T-helper 17 cell (primary cell): ENCODE data around the gene PCDHAC1. TPM values are rescaled to one million over a fixed set of nuclear protein-coding genes. Genes with fewer than 3 reads are reported as not detected.
"Not testable (repeated sequence)": the region's sequence is repeated elsewhere in the genome, so short reads cannot be mapped to it uniquely, and the experiment has no call there.

Experiments used
- ATAC-seq: fragments of 150-1000 bp; cut with Tn5 transposase; 2 replicates; pipeline ENCODE4 v1.10.0; 2021; ENCODE audit warnings: mild to moderate bottlenecking, moderate library complexity
- DNase-seq, 3 donors: peaks; one replicate each; pipeline versions ENCODE4 v3.0.0 to v3.0.0-alpha.2; 2020 to 2021
- H3K9me3 ChIP-seq: one replicate; pipeline ENCODE4 v1.7.0; 2013; ENCODE audit warnings: low read length, mild to moderate bottlenecking; ENCODE audit not compliant: control insufficient read depth, poor library complexity, severe bottlenecking
- H3K27ac Mint-ChIP-seq: one replicate; pipeline ENCODE4 v1.8.0; 2022; ENCODE audit warnings: mild to moderate bottlenecking, moderate library complexity, mixed read lengths
- H3K27me3 Mint-ChIP-seq: one replicate; pipeline ENCODE4 v1.8.0; 2022; ENCODE audit warnings: mixed read lengths
- H3K36me3 Mint-ChIP-seq: one replicate; pipeline ENCODE4 v1.8.0; 2022; ENCODE audit warnings: low read depth, mixed read lengths
- H3K4me1 Mint-ChIP-seq: one replicate; pipeline ENCODE4 v1.8.0; 2022; ENCODE audit warnings: mild to moderate bottlenecking, mixed read lengths
- H3K4me3 Mint-ChIP-seq: one replicate; pipeline ENCODE4 v1.8.0; 2022; ENCODE audit warnings: mild to moderate bottlenecking, moderate library complexity, mixed read lengths
- total RNA-seq, 4 donors: library from RNA in 2 of 4; stranded (reverse) in 2 of 4; gene quantifications; one replicate each; pipeline ENCODE4 v1.2.3 and lab custom pipeline; 2022 to 2026

PCDHAC1 gene, protein sequence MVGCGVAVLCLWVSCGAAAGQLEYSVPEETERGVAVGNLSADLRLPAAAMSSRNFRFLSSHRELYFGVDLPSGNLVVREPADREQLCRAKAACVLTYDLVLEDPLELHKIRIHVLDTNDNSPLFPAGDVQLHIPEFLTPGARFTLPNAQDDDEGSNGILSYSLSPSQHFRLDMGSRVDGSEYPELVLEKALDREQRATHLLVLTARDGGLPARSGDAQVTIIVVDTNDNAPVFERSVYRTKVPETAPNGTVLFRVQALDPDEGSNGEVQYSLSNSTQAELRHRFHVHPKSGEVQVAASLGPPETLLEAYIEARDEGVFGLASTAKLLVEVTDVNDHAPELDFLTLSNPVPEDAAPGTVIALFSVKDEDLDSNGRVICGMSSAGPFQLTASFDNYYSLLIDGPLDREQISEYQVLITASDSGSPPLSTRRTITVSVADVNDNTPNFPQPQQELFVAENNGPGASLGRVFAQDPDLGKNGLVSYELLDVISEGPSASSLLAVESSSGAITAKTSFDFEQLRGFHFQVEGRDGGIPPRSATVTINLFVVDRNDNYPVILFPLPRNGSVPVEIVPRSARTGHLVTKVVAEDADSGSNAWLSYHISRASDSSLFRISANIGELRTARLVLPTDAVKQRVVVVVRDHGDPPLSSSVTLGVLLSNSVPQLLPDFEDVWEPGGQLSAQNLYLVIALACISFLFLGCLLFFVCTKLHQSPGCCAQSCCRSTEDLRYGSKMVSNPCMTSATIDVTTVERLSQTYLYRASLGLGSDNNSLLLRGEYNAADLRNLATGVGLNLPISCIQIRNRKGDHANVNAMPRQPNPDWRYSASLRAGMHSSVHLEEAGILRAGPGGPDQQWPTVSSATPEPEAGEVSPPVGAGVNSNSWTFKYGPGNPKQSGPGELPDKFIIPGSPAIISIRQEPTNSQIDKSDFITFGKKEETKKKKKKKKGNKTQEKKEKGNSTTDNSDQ
- not detected for total RNA-seq
- total RNA-seq (lab: John Stamatoyannopoulos, UW) = 0 to 0.08 reads per million in 2 donors

DNA sequence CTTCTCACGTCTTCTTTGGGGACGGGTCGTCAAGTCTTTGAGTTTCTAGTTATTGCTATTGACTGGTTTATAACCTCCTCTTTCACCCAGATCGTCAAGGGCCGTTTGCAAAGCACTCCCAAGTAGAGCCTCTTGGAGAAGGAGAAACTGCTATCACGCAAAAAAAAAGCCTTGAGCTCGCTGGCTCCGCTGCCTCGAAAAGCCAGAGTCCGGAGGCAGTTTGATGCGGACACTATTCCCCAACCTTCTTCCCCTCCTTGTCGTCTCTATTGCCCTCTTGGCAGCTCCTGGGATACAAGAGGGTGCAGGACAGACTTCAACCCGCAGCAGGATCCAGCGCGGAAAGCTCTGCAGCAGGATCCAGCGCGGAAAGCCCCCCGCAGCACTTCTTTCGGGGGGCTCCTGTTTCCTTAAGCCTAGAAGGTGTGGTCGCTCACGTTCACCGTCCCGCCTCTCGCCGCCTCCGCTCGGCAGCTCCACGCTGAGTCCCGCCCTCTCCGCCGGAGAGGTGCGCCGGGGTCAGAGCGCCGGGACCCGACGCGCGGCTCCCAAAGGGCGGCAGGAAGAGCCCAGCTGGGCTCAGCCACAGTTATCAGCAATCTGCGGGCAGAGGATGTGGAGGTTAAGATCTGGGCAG, at the start of gene PCDHAC1:
TSS of gene PCDHAC1 (plus strand) at position 494 of the 637 bp plus-strand sequence. CDS start 594 bp downstream, outside the sequence.
- peak within 1 kb of the TSS; percentile 81 for H3K4me3 Mint-ChIP-seq
- no peak within 1 kb of the TSS for H3K27ac Mint-ChIP-seq
- DNase-seq (no peak), ATAC-seq (no peak)
- no peaks in the 10 kb centered on the region for H3K36me3 Mint-ChIP-seq
- peaks cover 2% of the 10 kb centered on the region for H3K4me1 Mint-ChIP-seq
- H3K9me3 ChIP-seq = no peaks in the 10 kb centered on the region
- peaks cover 32% of the 10 kb centered on the region for H3K27me3 Mint-ChIP-seq

GRCh38 chr5:140876541-140877261, 49.4 kb upstream of the PCDHAC1 start:
- H3K4me3 Mint-ChIP-seq, DNase-seq, H3K4me1 Mint-ChIP-seq, ATAC-seq, H3K27ac Mint-ChIP-seq, H3K9me3 ChIP-seq, H3K36me3 Mint-ChIP-seq: not testable (repeated sequence)
- H3K27me3 Mint-ChIP-seq = peaks cover 14% of the 10 kb centered on the region

DNA sequence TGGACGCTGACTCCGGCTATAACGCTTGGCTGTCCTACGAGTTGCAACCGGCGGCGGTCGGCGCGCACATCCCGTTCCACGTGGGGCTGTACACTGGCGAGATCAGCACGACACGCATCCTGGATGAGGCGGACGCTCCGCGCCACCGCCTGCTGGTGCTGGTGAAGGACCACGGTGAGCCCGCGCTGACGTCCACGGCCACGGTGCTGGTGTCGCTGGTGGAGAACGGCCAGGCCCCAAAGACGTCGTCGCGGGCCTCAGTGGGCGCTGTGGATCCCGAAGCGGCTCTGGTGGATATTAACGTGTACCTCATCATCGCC, 48.9 kb upstream of the PCDHAC1 start:
- DNase-seq (no peak), ATAC-seq (no peak)
- H3K27ac Mint-ChIP-seq = no peak overlapping the region
- H3K4me1 Mint-ChIP-seq = no peaks in the 10 kb centered on the region
- H3K27me3 Mint-ChIP-seq = peaks cover 11% of the 10 kb centered on the region
- H3K4me3 Mint-ChIP-seq = no peak overlapping the region
- peaks cover 4% of the 10 kb centered on the region for H3K9me3 ChIP-seq
- H3K36me3 Mint-ChIP-seq = no peaks in the 10 kb centered on the region

DNA sequence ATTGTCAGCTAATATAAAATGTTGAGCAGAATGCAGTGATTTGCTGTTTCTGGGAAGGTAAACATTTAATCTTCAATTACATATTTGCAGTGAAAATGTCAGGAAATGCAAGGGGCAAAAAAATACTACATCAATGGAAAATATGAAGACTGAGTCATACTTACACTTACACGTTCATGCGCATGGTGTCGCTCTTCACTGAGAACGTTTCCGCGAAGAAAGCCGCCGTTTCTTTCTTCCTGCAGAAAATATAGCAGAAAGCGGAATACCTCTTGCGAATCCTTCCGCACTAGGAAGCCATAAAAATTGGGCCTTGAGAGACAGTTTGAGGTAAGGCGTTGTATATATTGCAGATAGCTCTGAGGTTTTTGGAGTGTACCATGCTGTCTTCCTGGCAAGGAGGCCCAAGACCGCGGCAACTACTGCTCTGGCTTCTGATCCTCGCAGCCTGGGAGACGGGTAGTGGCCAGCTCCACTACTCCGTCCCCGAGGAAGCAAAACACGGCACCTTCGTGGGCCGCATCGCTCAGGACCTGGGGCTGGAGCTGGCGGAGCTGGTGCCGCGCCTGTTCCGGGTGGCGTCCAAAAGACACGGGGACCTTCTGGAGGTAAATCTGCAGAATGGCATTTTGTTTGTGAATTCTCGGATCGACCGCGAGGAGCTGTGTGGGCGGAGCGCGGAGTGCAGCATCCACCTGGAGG, 44.1 kb upstream of the PCDHAC1 start, which contains the start of gene PCDHA13:
TSS of gene PCDHA13 (plus strand) at position 236 of the 702 bp plus-strand sequence. CDS start at position 381, 145 bp downstream.
- ATAC-seq (no peak), DNase-seq (no peak)
- H3K27ac Mint-ChIP-seq = no peak within 1 kb of the TSS
- no peak within 1 kb of the TSS for H3K4me3 Mint-ChIP-seq
- no peaks in the 10 kb centered on the region for H3K4me1 Mint-ChIP-seq
- peaks cover 4% of the 10 kb centered on the region for H3K9me3 ChIP-seq
- H3K27me3 Mint-ChIP-seq = peaks cover 6% of the 10 kb centered on the region
- no peaks in the 10 kb centered on the region for H3K36me3 Mint-ChIP-seq

GRCh38 chr5:140882591-140882899, 43.6 kb upstream of the PCDHAC1 start:
- ATAC-seq = no peak
- Mint-ChIP-seq H3K4me1 (no peaks in the 10 kb centered on the region), H3K4me3 (no peak overlapping the region), H3K27ac (no peak overlapping the region), H3K27me3 (peaks cover 6% of the 10 kb centered on the region), H3K36me3 (no peaks in the 10 kb centered on the region)
- H3K9me3 ChIP-seq = peaks cover 4% of the 10 kb centered on the region
- DNase-seq = no peak

GRCh38 chr5:140883373-140883772, 42.7 kb upstream of the PCDHAC1 start:
- DNase-seq (no peak), ATAC-seq (no peak)
- no peaks in the 10 kb centered on the region for H3K4me1 Mint-ChIP-seq
- peaks cover 4% of the 10 kb centered on the region for H3K9me3 ChIP-seq
- H3K4me3 Mint-ChIP-seq = no peak overlapping the region
- H3K36me3 Mint-ChIP-seq = no peaks in the 10 kb centered on the region
- H3K27ac Mint-ChIP-seq = no peak overlapping the region
- peaks cover 6% of the 10 kb centered on the region for H3K27me3 Mint-ChIP-seq

- Mint-ChIP-seq H3K36me3 (no peaks in the 10 kb centered on the region), H3K4me3 (no peak overlapping the region), H3K27ac (no peak overlapping the region), H3K4me1 (no peaks in the 10 kb centered on the region), H3K27me3 (peaks cover 6% of the 10 kb centered on the region)
- ATAC-seq (no peak), DNase-seq (no peak)
- H3K9me3 ChIP-seq = peaks cover 4% of the 10 kb centered on the region
Observed at GRCh38 chr5:140883927-140884697, 42.0 kb upstream of the PCDHAC1 start.

DNA sequence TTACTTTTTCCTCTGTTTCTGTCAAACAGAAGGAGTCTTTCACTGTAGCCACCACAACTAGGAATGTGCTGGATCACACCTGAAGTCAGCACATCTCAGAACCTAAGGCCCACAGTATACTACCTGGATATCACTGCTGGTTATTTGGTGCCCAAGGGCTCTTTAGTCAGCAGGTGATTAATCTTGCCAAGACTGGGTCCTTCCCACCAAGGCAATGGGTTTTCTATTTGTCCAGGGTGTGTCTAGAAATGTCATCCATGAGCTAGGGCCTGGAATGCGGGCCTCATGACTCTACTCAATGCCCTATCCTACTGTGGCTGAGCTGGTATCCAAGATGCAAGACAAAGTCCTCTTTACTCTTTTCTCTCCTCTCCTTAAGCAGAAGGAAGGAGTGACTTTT, 9.8 kb upstream of the PCDHAC1 start:
- Mint-ChIP-seq H3K36me3 (no peaks in the 10 kb centered on the region), H3K4me3 (no peak overlapping the region), H3K27me3 (peaks cover 6% of the 10 kb centered on the region), H3K27ac (no peak overlapping the region), H3K4me1 (no peaks in the 10 kb centered on the region)
- no peak for DNase-seq
- ATAC-seq = no peak
- no peaks in the 10 kb centered on the region for H3K9me3 ChIP-seq

- no peak overlapping the region for H3K27ac Mint-ChIP-seq
Observed at GRCh38 chr5:140923601-140924000, 2.5 kb upstream of the PCDHAC1 start.

GRCh38 chr5:140926443-140927227, 536 bp downstream of the PCDHAC1 start:
- Mint-ChIP-seq H3K36me3 (no peaks in the 10 kb centered on the region), H3K27me3 (peaks cover 32% of the 10 kb centered on the region), H3K4me1 (peaks cover 2% of the 10 kb centered on the region), H3K4me3 (peak overlapping the region; percentile 81), H3K27ac (no peak overlapping the region)
- H3K9me3 ChIP-seq = no peaks in the 10 kb centered on the region
- peak in 2 of 3 donors; percentile 14 to 17 for DNase-seq
- ATAC-seq = peak; percentile 84

More at GRCh38 chr5:140923601-140924000, 2.5 kb upstream of the PCDHAC1 start:
- Mint-ChIP-seq H3K4me3 (no peak overlapping the region), H3K27me3 (peaks cover 21% of the 10 kb centered on the region), H3K36me3 (no peaks in the 10 kb centered on the region), H3K4me1 (peaks cover 2% of the 10 kb centered on the region)
- ATAC-seq (no peak), DNase-seq (no peak)
- no peaks in the 10 kb centered on the region for H3K9me3 ChIP-seq

GRCh38 chr5:140927228-140927573, 1.1 kb downstream of the PCDHAC1 start:
- no peak for DNase-seq
- Mint-ChIP-seq H3K27ac (no peak overlapping the region), H3K27me3 (peaks cover 32% of the 10 kb centered on the region), H3K36me3 (no peaks in the 10 kb centered on the region), H3K4me1 (peaks cover 2% of the 10 kb centered on the region), H3K4me3 (peak overlapping the region; percentile 81)
- no peaks in the 10 kb centered on the region for H3K9me3 ChIP-seq
- ATAC-seq = no peak
